Suppressor macrophage treated with lipopolysaccharide for 4 hours (primary cell): ENCODE data around the gene ZNF778.

ENCODE experiments used
- DNase-seq: peaks from one replicate; pipeline ENCODE4 v3.0.0-alpha.2; 2020

Gene ZNF778

GRCh38 chr16:89278441-89279240 is 61.1 kb downstream of the ZNF778 start:
- DNase-seq = no peak

- DNase-seq = no peak
Observed at GRCh38 chr16:89279666-89280481, 62.4 kb downstream of the ZNF778 start.

- DNase-seq = no peak
Observed at GRCh38 chr16:89280546-89281188, 63.2 kb downstream of the ZNF778 start.

GRCh38 chr16:89281189-89281577 is 63.7 kb downstream of the ZNF778 start:
- DNase-seq = no peak

- DNase-seq = no peak
Observed at GRCh38 chr16:89281829-89282228, 64.3 kb downstream of the ZNF778 start.

GRCh38 chr16:89282523-89282922 is 65.0 kb downstream of the ZNF778 start:
- no peak for DNase-seq

GRCh38 chr16:89283449-89283848 is 65.9 kb downstream of the ZNF778 start:
- no peak for DNase-seq

- DNase-seq = no peak
Observed at GRCh38 chr16:89285381-89285780, 67.9 kb downstream of the ZNF778 start.

GRCh38 chr16:89286096-89286495 is 68.6 kb downstream of the ZNF778 start:
- DNase-seq = no peak
